GM18498 (cell line): ENCODE results near the gene GSE1.
A peak's percentile ranks its signal among the peaks of the same experiment; 100 is the strongest.

Source experiments
- ATAC-seq: cut with Tn5 transposase; IDR thresholded peaks from one replicate; pipeline ENCODE4 v1.9.1; 2021; ENCODE audit warnings: mild to moderate bottlenecking, moderate library complexity; ENCODE audit not compliant: unreplicated experiment

The GSE1 gene

DNA sequence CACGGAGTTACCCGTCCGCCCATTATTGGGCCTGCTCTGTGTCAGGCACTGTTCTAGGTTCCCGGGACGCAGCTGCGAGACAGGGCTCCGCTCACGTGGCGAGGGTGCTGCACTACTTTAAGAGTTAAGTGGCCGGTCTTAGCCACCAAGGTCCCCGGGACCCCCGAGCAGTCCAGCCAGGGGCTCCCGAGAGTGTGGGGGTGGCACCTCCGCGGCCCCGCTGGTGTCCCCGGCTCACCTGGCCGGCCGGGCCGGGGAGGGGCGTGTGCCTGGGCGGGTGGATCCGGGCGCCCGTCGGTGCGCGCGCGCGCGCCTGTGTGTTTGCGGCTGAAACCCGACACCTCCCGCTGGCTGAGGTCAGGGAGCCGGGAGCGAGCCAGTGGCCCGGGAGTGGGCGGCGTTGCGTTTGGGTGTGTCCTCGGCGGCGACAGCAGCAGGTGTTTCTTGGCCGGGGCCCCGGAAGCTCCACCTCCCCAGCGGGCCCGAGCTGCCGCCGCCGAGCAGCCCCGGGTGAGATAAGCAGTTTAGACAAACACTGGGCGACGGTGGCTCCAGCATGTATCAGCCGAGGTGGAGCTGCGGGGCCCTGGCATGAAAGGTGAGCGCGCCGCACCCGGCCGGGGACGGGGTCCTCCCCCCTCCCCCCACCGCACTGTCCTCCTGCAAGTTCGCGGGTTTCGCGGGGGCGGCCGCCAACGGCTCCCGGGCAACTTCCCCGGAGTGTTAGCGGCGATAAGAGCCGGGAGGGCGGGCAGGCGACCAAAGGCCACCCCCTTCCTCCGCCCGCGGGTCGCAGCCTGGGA lies at the start of gene GSE1:
GSE1 (plus strand) TSS at position 522 of the 803 bp plus-strand sequence; CDS start at position 592, 70 bp downstream.
- peak; percentile 50 for ATAC-seq

DNA sequence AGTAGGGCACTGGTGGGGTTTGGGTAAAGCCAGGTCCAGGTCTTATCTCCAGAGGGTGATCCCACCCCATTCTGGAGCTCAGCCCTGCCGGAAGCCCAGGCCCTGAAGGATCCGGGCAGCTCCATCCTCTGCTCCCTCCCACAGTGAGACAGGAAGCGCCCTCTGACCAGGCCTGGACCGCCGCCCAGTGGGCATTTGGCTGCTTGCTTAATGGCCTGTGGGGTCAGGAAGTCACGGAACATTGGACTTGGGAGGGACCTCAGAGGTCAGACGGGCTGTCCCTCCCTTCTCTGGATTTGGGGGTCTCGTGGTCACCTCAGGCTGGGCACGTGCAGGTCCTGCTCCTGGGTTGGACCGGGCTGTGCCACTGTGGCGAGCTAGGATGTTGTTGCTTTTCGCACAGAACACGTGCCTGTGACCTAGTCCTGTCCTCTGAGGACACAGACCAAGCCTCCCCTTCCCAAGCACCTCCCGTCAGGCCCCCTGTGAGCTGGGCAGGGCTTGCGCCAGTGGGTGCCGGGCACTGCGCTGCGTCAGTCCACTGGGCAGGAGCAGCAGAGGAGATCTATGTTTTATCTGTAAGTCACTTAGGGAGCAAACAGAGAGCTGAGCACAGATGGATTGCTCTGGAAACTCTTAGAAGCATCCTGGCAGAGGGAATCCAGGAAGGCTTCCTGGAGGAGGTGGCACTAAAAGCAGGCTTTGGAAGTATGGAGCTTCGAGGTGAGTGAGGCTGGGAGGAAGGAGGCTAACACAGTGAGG lies 49.4 kb upstream of the GSE1 start:
- no peak for ATAC-seq

DNA sequence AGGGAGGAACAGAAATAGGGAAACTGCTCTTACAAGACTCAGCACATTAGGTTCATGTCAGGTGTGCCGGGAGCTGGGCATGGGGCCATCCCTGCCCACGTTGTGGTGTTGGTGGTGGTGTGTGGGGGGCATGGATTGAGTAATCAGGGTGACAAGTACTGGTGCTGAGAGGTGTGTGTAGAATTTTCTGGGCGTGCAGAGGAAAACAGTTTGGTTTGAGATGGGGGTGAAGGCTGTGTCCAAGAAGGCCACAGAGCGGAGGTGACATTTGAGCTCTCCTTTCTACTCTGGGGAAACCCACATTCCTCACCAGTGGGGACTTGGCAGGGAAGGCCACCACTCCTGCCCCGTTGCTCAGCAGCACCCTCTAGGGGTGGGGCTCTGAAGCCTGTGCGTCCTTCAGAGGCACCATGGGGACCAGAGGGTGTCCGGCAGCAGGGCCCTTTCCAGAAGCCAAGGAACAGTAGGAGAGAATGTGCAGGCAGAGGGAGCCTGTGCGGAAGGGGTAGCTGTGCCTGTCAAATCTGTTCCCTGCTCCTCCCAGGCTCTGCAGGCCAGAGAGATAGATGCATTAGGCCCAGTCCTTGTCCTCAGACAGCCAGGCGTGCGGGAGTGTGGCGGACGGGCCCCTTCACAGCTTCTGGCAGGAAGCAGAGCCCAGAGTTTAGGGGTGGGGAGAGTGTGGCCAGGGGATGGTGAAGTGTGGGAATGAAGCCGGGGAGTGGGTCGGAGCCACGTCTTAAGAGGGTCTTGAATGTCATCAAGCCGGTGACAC lies 48.7 kb upstream of the GSE1 start:
- ATAC-seq: no peak

DNA sequence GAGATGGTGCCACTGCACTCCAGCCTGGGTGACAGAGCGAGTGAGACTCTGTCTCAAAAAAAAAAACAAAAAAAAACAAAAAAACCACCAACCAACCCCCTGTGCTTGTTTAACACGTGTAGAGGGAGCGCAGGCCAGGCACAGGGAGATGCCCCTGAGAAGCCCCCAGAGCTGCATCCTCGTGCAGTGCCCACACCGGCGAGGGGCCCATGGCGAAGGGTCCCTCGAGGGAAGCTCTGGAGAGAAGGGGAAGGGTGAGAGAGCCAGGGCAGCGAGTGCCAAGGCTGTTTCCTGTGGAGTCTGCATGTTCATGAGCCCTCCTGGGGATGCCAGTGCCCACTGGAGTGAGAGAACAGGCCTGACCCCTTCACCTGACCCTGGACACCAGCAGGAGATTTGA lies 47.8 kb upstream of the GSE1 start:
- ATAC-seq: no peak

DNA sequence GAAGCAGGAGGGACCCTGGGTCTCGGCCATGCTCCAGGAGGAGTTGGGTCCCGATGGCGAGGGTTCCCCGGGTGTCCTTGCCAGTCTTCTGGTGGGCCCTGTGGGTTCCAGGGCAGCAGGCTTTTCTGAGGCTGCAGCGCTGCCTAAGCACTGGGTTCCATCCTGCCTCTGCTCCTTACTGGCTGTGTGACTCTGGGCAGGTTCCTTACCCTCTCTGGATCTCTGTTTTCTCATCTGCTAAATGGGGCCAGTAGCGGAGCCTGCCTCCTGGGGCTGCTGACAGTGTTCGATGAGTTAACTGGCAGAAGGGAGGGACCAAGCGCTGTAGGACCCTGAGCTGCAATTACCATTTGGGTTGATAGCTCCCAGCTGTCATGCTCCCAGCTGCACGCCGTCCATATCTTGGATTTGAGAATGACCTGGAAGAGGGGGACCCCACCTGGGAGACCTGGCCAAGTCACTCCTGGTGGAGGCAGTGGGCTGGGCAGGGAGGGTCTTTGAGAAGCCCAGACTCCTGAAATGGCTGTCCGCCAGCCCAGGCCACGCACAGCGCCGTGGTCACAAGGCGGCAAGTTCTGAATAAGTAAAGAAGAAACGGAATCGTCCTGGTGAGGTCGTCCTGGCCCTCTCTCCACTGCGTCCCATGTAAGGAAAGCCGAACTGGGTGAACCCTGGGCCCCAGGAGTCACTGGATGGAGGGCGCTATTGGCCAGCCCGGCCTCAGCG lies 47.2 kb upstream of the GSE1 start:
- no peak for ATAC-seq

DNA sequence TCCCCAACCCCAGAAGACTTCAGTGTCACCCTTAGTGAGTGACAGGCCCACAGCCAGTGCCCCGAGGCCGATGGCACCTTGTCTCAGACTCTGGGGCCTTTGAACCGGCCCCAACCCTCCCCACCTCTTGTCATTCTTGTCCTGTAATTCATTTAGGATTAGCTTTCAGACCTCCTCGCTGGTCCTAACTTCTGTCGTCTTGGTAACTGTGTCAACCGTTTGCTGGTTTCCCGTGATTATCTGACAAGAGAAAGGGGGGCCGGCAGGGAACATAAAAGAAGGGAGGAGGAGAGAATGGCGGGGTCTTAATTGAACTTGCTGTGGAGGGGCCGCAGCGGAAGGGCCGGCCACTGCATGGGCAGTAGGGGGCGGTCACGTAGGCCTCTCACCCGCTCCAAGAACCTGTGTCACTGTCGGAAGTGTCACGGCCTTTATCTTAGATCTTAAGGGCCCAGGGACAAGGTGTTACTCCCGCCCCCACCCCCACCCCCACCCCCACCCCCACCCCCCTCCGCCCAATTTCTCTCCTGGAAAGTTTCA lies 46.5 kb upstream of the GSE1 start:
- ATAC-seq: no peak

DNA sequence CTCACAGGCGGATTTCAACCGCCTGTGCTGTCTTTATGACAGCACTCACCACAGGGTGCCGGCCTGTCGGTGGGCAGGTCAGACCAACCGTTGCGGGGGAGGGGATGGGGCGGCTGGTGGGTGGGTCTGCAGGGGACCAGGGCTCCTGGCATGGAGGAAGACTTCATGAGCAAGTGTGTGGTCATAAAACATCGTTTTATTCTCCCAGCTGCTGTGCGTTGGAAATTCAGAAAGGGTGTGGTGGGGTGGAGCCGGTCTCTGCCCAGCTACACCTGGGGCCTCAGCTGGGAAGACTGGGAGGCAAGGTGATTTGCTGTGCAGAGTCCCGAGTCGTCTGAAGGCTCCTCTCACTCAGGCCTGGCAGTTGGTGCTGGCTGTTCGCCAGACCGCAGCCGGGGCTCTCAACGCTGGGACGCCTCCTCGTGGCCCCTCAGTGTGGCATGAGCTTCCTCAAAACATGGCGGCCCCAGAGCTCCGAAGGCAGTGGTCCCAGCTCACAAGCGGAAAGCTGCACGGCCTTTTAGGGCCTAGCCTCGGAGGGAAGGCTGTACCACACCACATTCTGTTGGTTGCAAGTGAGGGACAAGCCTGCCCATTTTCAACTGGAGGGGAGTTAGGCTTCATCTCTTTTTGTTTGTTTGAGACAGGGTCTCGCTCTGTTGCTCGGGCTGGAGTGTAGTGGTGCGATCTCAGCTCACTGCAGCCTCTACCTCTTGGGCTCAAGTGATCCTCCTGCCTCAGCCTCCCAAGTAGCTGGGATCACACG lies 45.8 kb upstream of the GSE1 start:
- ATAC-seq: no peak

DNA sequence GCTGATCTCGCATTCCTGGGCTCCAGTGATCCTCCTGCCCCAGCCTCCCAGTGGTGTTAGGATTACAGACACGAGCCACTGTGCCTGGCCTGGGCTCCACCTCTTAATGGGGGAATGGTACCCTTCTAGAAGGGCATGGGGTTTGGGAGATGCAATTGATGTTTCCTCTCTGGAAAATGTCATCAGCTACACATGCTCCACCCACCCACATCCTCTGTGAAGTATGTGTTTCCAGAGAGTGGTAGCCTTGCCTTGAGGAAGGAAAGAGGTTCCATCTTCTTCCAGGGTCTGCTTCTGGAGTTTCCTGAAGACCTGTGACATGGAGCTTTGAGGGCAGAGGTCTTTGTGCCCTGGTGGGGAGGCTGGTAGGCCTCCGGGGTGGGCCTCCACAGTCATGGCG lies 45.2 kb upstream of the GSE1 start:
- no peak for ATAC-seq

DNA sequence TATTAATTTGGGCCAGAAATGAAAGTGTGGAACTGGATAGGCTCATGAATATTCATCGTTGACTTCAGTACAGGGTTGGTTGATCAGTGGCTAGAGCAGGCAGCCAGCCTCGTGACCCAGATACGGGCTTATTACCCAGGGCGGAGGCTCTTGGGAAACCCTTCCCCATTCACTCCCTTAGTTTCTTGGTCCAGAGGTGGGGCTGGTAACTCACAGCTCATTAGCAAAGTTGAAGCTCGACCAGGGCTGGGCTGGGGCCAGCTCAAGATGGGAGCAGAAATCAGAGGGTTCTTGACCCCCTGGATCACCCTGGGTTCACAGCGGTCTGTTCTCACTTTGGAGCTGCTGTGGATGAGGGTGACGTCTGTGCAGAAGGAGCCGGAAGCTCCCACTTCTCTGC lies 44.6 kb upstream of the GSE1 start:
- no peak for ATAC-seq

DNA sequence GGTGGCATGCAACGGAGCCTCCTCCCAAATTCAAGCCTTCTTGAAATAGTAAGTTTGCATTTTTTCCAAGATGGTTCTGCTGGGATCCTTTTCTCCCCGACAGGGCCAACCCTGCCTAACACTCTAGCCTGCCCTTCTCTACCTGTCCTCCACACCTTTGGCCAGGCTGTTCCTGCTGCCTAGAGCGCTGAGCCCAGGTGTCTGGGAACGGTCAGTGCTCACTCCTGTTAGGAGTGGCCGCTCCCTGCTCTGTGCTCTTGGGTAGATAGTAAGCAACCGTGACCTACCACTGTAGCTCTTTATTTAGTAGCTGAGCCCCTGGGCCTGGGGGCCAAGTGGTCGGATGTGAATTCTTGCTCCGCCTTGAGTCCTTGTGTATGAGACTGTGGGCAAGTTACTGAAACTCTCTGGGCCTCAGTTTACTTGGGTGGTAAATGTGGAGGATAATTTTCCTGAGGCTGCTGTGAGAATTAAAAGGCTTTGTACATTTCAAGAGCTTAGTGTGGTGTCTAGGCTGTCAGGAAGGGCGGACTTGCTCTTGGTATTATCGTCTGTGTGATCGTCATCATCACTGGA lies 44.0 kb upstream of the GSE1 start:
- ATAC-seq: no peak

DNA sequence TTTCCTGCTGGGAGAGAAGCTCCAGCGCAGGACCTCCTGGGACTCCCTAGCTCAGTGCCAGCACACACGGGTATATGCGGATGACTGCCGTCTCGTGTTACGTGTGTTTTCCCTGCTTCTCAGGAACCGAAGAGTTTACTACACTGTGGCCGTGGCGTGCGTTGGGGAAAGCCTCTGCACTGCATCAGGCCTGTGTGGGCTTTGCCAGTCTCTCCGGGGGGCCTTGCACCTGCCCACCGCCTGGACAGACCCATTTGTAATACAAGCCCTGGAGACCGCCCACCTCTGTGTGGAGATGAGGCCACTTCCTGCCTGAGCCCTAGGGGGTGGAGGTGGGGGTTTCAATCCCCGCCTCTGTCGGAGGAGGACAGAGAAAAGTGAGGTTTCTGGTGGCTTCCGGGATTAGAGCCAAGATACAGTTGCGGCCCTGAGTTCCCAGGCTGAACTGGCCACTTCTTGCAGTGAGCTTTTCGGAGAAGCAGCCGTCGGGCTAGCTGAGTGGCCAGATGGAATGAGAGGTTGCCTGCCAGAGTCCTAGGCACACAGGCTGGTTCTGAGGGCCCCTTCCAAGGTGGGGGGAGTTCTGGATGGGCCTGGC lies 43.4 kb upstream of the GSE1 start:
- peak; percentile 58 for ATAC-seq

DNA sequence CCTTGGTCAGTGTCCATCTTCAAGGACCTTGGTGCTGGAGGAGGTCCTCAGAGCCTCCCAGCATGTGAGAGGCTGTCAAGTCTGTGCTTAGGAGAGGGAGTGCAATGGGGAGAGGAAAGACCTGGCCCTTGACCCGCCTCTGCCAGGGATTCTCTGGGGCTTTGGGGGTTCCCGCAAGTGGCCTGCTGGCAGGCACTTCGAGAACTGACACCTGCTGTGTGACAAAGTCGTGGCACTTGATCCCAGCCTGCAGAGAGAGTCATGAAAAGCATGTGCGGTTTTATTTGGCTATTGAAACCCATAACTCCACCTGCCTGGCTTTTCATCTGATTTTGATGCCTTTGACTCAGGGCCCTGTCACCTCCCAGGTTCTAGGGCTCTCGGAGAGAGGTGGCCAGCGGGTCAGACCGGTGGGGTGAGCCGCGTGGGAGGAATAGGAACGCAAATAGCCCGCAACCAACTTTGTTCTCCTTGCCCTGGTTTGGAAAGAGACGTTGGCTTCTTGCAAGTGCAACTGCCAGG lies 42.8 kb upstream of the GSE1 start:
- peak; percentile 13 for ATAC-seq

DNA sequence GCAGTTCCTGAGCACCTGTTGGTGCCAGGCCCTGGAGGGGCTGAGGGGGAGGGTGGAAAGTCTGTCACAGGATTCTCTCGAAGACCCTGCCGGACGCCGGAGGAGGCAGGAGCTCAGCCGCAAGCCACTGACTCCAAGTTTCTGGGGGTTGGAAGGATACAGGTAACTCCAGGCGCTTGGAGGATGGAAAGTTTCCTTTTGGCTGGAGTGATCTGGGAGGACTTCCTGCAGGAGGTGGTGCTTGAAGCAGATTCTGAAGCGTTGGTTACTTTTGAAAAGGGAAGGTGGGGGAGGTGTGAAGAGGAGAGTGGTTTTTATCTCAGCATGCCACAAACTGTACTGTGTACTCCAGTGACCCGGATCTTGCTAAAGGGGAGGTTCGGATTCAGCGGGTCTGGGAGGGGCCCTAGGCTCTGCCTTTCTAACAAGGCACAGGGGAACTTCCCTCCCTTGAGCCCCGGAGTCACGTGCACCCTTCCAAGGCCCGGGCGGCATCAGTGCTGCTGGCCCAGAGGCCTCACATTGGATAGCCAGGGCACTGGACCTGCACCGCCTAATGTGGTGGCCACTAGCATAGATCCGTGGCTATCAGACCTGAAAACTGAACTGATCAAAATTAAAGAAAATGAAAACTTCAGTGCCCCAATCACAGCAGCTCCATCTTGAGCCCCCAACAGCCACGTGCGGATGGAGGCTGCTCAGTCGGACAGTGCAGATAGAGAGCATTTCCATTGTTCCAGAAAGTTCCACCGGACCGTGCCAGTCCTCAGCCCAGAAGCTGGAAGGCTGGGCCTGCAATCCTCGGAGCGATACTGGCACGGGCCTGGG lies 42.2 kb upstream of the GSE1 start:
- ATAC-seq: peak; percentile 60

DNA sequence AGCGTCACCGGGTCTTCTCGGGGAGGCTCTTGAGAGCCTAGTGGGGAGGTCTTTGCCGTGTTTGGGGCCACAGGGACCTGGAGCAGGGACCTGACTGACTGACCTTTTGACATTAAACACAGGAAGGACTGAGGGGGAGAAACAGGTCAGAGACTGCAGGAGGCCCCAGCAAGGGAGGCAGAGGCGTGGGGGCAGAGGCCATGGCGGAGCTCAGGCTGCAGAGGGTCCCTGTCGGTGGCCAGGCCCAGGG lies 41.6 kb upstream of the GSE1 start:
- ATAC-seq: peak; percentile 3

DNA sequence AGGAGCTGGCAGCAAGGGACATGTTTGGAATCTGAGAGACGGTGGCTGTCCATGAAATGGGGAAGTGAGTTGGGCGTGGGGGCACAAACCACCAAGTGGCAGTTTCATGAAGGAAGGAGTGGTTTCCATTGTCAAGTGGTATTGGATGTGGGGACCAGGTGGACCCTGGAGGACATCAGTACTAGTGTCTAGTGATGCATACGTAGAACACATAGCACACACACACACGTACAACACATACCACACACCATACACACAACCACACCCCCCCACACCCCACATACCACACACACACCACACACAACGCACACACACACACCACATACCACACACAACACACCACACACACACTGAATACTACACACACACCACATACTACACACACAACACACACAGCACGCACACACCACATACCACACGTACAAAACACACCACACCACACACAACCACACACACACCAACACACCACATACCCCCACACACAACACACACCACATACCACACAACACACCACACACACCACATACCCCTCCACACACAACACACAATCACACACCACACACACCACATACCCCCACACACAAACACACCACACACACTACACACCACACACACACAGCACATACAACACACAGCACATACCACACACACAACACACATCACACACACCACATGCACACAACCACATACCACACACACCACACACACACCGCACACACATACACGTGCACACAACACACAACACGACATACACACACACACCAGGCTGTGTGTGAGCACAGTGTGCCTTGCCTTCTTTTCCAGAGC lies 41.1 kb upstream of the GSE1 start:
- peak; percentile 37 for ATAC-seq

DNA sequence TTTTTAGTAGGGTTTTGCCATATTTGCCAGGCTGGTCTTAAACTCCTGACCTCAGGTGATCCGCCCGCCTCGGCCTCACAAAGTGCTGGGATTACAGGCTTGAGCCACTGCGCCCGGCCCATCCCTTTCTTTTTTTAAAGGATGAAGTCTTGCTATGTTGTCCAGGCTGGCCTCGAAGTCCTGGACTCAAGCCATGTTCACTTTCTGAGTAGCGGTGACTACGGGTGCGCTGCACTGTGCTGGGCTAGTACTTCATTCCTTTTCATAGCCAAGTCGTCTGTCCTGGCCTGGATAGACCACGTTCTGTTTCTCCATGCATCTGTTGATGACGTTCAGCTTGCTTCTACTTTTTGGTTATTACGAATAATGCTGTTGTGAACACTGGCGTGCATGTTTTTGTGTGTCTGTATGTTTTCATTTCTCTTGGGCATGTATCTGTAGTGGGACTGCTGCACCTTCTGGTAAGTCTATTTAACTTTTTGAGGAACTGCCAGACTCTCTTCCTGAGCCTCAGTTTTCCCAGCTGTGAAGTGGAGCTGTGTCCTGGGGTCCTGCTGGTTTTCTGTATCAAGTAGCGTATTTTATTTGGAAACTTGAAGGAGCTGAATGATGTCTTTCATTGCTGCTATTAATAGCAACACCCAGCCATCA lies 40.0 kb upstream of the GSE1 start:
- no peak for ATAC-seq
